Fibroblast of lung (primary cell): ENCODE results near the gene GRID1. TPM values are rescaled to one million over a fixed set of nuclear protein-coding genes. Genes with fewer than 3 reads are reported as not detected.

ENCODE experiments used
- DNase-seq, 2 donors: peaks; one replicate each; pipeline versions ENCODE4 v3.0.0 to v3.0.0-alpha.2; 2010; ENCODE audit warnings: low read depth in 2 of 2
- H2AFZ ChIP-seq: 2 replicates; pipeline ENCODE4 v1.5.1; 2012; ENCODE audit warnings: low read length, control low read depth, inconsistent platforms
- H3K27ac ChIP-seq: 2 replicates; pipeline ENCODE4 v1.5.1; 2011; ENCODE audit warnings: low read length, control low read depth; ENCODE audit not compliant: insufficient read depth
- H3K27me3 ChIP-seq: 2 replicates; pipeline ENCODE4 v1.5.1; 2011; ENCODE audit warnings: mild to moderate bottlenecking, low read length; ENCODE audit not compliant: control insufficient read depth, insufficient read depth
- H3K36me3 ChIP-seq: 2 replicates; pipeline ENCODE4 v1.5.1; 2011; ENCODE audit warnings: low read length; ENCODE audit not compliant: control insufficient read depth, insufficient read depth
- H3K4me1 ChIP-seq: 2 replicates; pipeline ENCODE4 v1.5.1; 2011; ENCODE audit warnings: low read length; ENCODE audit not compliant: control insufficient read depth, insufficient read depth; ENCODE audit errors: extremely low read depth
- H3K4me2 ChIP-seq: 2 replicates; pipeline ENCODE4 v1.5.1; 2011; ENCODE audit warnings: low read length, control low read depth; ENCODE audit not compliant: insufficient read depth; ENCODE audit errors: extremely low read depth
- H3K4me3 ChIP-seq, 4 experiments: fragments of 200-600 bp in 1 of 4; sonication (generic) in 1 of 4; replicated peaks in 1 of 4; 2 replicates each; pipeline ENCODE4 v1.5.1; 2011 to 2016; ENCODE audit warnings: low read length in 4 of 4, low read depth in 3 of 4, mild to moderate bottlenecking in 3 of 4, control low read depth in 2 of 4, inconsistent platforms in 1 of 4, mixed read lengths in 1 of 4; ENCODE audit not compliant: insufficient read depth in 1 of 4; ENCODE audit errors: control extremely low read depth in 1 of 4
- H3K79me2 ChIP-seq: 2 replicates; pipeline ENCODE4 v1.5.1; 2012; ENCODE audit warnings: mild to moderate bottlenecking, low read length, inconsistent platforms; ENCODE audit not compliant: control insufficient read depth, insufficient read depth
- H3K9ac ChIP-seq: 2 replicates; pipeline ENCODE4 v1.5.1; 2011; ENCODE audit warnings: mild to moderate bottlenecking, low read length, control low read depth; ENCODE audit not compliant: insufficient read depth
- H3K9me3 ChIP-seq: 2 replicates; pipeline ENCODE4 v1.5.1; 2012; ENCODE audit warnings: low read depth, low read length; ENCODE audit not compliant: control insufficient read depth, insufficient read depth
- H4K20me1 ChIP-seq: 2 replicates; pipeline ENCODE4 v1.5.1; 2011; ENCODE audit warnings: low read length; ENCODE audit not compliant: control insufficient read depth, insufficient read depth; ENCODE audit errors: extremely low read depth
- EZH2 ChIP-seq: IDR thresholded peaks from 2 replicates; pipeline ENCODE4 v1.5.1; 2012; ENCODE audit warnings: low read length, control low read depth, mild to moderate bottlenecking; ENCODE audit errors: missing control alignments
- polyA plus RNA-seq, 2 donors: library from polyadenylated mRNA; depleted of rRNA in 1 of 2; stranded (reverse) in 1 of 2; unstranded in 1 of 2; fragments of >200 nt; gene quantifications; 2 replicates each; pipeline ENCODE4 v1.2.1, GENCODE V29; 2011 to 2012; ENCODE audit warnings: missing spikeins in 1 of 2
- total RNA-seq: library from RNA; depleted of rRNA; stranded (reverse); fragments of >200 nt; gene quantifications from 2 replicates; pipeline ENCODE4 v1.2.1, GENCODE V29; 2014
- TF ChIP-seq, protein P1 (sequence below), 2 donors: IDR thresholded peaks in 1 of 2; conservative IDR thresholded peaks in 1 of 2; 1 replicate in 1 of 2; 2 replicates in 1 of 2; pipeline ENCODE4 v1.5.1; 2011 to 2012; ENCODE audit warnings: low read length in 2 of 2, control low read depth in 1 of 2, inconsistent platforms in 1 of 2, low read depth in 1 of 2, mild to moderate bottlenecking in 1 of 2

Gene GRID1
- total and polyA plus RNA-seq, 2 donors (not counting 1 experiment from before 2014, with no cell fraction given) = 0.03 to 0.33 TPM

GRCh38 chr10:86042161-86042560 lies 324.4 kb downstream of the GRID1 start:
- Histone ChIP-seq H3K9me3 (no peaks in the 10 kb centered on the region), H3K36me3 (no peaks in the 10 kb centered on the region), H3K4me3 (no peak overlapping the region), H3K27me3 (no peaks in the 10 kb centered on the region), H3K79me2 (no peaks in the 10 kb centered on the region), H3K27ac (no peak overlapping the region), H3K4me1 (no peaks in the 10 kb centered on the region), H4K20me1 (no peaks in the 10 kb centered on the region), H3K9ac (no peak overlapping the region), H3K4me2 (no peak overlapping the region), H2AFZ (no peak overlapping the region)
- no peak for DNase-seq
- TF ChIP-seq EZH2 = no peak
- TF ChIP-seq, protein P1, sequence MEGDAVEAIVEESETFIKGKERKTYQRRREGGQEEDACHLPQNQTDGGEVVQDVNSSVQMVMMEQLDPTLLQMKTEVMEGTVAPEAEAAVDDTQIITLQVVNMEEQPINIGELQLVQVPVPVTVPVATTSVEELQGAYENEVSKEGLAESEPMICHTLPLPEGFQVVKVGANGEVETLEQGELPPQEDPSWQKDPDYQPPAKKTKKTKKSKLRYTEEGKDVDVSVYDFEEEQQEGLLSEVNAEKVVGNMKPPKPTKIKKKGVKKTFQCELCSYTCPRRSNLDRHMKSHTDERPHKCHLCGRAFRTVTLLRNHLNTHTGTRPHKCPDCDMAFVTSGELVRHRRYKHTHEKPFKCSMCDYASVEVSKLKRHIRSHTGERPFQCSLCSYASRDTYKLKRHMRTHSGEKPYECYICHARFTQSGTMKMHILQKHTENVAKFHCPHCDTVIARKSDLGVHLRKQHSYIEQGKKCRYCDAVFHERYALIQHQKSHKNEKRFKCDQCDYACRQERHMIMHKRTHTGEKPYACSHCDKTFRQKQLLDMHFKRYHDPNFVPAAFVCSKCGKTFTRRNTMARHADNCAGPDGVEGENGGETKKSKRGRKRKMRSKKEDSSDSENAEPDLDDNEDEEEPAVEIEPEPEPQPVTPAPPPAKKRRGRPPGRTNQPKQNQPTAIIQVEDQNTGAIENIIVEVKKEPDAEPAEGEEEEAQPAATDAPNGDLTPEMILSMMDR (conservative IDR thresholded peaks at IDR 0.05 in 1 of 2, IDR thresholded peaks at IDR 0.05 in 1 of 2; ENCODE audit: low read depth in 1 of 2, low read length in 2 of 2) = no peak

DNA sequence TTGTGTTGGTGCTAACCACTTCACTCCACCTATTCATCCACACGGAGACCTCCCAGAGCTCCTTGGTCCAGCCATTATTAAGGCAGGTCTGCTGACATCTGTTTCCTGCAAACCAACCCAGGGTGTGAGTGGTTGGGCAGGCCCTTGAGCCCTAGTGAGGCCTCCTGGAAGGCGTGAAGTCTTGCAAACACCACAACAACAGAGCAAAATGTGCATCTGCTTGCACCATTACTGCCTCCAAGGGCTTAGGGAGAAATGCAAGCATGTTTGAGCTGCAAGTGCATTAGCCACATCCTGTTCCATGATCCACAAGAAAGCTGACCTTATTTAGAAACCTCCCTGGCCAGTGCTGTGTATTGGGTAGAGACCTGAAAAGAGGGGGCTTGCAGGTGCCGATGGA lies 325.5 kb downstream of the GRID1 start:
- H3K4me1 ChIP-seq = no peaks in the 10 kb centered on the region
- no peak overlapping the region for H3K27ac ChIP-seq
- no peak for TF ChIP-seq EZH2
- no peak overlapping the region for H3K4me3 ChIP-seq
- H3K36me3 ChIP-seq = no peaks in the 10 kb centered on the region
- DNase-seq = no peak
- no peaks in the 10 kb centered on the region for H4K20me1 ChIP-seq
- H3K9me3 ChIP-seq = no peaks in the 10 kb centered on the region
- no peaks in the 10 kb centered on the region for H3K79me2 ChIP-seq
- H3K27me3 ChIP-seq = no peaks in the 10 kb centered on the region
- no peak overlapping the region for H3K4me2 ChIP-seq
- no peak overlapping the region for H3K9ac ChIP-seq
- H2AFZ ChIP-seq = no peak overlapping the region

DNA sequence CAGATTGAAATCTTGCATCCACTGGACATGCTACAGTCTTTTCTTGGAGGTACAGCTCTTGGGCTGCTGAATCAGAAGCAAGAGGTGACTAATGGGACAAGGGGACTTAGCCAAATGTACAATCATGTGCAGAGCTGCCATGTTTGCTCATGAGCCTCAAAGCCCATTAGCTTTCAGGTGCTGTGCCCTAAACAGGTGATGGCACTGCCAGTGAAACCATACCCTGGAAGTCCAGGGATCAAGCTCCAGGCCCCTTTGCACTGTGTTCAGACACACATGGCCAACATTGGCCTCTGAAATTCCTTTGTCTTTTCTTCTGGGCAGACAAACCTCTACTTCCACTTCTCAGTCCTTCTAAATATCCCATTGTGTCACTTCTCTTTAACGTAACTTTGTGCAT lies 328.2 kb downstream of the GRID1 start:
- Histone ChIP-seq H3K36me3 (no peaks in the 10 kb centered on the region), H3K9ac (no peak overlapping the region), H3K4me3 (no peak overlapping the region), H3K79me2 (no peaks in the 10 kb centered on the region), H3K27ac (no peak overlapping the region), H3K27me3 (no peaks in the 10 kb centered on the region), H2AFZ (no peak overlapping the region), H3K9me3 (no peaks in the 10 kb centered on the region), H4K20me1 (no peaks in the 10 kb centered on the region), H3K4me1 (no peaks in the 10 kb centered on the region), H3K4me2 (no peak overlapping the region)
- DNase-seq = no peak
- TF ChIP-seq EZH2 = no peak

DNA sequence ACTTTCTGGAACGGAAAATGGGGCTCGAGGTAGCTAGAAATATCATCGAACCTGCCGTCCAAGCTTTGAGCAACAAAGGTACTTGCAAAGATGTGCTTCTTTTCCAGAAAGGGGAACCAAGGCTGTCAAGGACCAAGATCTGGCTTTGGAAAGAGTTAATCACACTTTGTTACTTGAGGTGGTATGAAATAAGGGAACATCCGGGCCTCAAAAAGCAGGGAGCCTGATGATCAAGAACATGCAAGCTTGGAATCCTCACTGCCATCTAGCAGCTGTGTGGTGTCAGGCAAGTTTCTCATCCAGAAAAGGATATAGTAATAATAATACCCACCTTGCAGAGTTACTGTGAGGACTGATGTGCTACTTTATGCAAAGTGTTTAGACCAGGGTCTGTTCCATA lies 329.5 kb downstream of the GRID1 start:
- no peak for DNase-seq
- no peak overlapping the region for H3K9ac ChIP-seq
- H3K4me3 ChIP-seq = no peak overlapping the region
- no peaks in the 10 kb centered on the region for H3K27me3 ChIP-seq
- H3K36me3 ChIP-seq = no peaks in the 10 kb centered on the region
- no peak overlapping the region for H2AFZ ChIP-seq
- H3K9me3 ChIP-seq = no peaks in the 10 kb centered on the region
- no peaks in the 10 kb centered on the region for H4K20me1 ChIP-seq
- H3K79me2 ChIP-seq = no peaks in the 10 kb centered on the region
- H3K4me1 ChIP-seq = no peaks in the 10 kb centered on the region
- TF ChIP-seq EZH2 = no peak
- TF ChIP-seq, protein P1 (conservative IDR thresholded peaks at IDR 0.05 in 1 of 2, IDR thresholded peaks at IDR 0.05 in 1 of 2; ENCODE audit: low read depth in 1 of 2, low read length in 2 of 2) = no peak
- no peak overlapping the region for H3K27ac ChIP-seq
- H3K4me2 ChIP-seq = no peak overlapping the region
